HG02870 (cell line): Measurements from ENCODE around the gene RNF144A.

Source experiments
- ATAC-seq: cut with Tn5 transposase; IDR thresholded peaks from one replicate; pipeline ENCODE4 v1.9.1; 2021; ENCODE audit warnings: mild to moderate bottlenecking, moderate library complexity; ENCODE audit not compliant: unreplicated experiment

Gene RNF144A

DNA sequence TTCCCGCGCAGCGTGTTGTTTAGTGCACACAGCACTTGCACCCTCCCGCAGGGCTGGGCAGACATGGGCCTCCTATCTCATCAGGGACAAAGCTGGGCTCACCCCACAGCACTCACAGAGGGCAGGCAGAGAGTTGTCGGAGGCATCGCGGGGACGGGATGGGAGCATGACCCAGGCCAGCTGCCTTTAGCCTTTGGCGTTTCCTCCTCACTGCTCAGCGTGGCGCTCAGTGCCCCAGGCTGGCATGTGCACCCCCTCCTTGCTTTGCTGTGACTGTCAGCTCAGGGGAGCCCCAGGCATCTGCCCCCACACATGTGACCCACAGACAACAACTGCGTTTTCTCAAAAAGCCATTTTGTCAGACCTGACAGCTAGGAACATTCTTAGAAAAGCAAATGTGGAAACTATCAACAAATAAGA is 101.1 kb downstream of the RNF144A start:
- ATAC-seq: no peak

DNA sequence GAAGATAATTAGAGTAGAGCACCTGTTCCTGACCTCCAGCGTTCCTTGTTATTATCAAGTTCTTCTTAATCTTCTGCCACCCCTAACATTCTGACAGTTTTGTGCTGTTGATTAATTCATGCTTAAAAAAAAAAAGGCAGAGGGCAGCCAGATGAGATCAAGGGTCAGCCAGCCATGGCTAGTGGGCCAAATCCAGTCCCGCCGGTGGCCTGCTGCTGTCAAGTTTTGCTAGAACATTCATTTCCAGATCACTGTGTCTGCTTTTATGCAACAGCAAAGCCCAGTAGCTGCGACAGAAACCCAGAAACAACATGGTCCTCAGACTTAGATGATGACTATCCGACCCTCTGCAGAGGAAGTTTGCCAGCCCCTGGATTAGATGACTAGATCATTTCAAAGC is 101.6 kb downstream of the RNF144A start:
- ATAC-seq: no peak

DNA sequence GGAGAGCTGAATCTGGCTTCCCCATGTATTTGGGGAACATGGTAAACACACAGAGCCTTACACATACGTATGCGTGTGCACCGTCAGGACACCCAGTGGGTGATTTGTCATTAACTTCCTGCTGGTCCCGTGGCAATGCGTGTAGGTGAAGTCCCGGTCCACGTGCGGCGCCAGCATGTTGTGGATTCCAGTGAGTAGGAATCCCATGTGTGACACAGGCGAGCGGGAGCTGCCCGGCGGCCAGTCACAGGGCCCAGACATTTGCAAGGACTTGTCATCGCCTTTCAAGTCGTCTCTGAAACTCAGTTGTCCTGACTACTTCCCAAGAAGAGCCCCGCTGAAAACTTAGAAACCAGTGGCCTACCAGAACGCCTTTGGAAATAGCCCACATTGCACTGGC is 102.0 kb downstream of the RNF144A start:
- ATAC-seq: no peak

DNA sequence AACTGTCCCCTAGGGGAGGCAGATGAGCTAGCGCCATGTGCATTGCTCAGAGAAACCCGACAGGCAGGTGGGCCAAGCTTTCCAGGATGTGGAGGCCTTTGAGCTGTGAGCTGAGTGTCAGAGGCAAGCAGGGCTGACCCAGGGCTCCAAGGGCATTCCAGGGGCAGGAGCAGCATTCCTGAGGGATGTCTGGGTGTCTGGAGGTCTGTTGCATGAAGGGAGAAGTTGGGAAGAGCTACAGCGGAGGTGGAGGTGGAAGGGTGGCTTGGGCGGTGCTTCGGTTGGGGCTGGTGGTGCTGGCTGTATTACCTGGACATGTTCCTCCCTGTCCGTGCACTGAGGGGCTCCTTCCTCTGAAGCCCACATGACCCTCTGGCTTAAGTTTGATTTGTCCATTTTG is 102.8 kb downstream of the RNF144A start:
- no peak for ATAC-seq

- ATAC-seq: no peak
Measured at GRCh38 chr2:7020468-7020867, 103.3 kb downstream of the RNF144A start.

- ATAC-seq: no peak
Measured at GRCh38 chr2:7020939-7021470, 103.8 kb downstream of the RNF144A start.

DNA sequence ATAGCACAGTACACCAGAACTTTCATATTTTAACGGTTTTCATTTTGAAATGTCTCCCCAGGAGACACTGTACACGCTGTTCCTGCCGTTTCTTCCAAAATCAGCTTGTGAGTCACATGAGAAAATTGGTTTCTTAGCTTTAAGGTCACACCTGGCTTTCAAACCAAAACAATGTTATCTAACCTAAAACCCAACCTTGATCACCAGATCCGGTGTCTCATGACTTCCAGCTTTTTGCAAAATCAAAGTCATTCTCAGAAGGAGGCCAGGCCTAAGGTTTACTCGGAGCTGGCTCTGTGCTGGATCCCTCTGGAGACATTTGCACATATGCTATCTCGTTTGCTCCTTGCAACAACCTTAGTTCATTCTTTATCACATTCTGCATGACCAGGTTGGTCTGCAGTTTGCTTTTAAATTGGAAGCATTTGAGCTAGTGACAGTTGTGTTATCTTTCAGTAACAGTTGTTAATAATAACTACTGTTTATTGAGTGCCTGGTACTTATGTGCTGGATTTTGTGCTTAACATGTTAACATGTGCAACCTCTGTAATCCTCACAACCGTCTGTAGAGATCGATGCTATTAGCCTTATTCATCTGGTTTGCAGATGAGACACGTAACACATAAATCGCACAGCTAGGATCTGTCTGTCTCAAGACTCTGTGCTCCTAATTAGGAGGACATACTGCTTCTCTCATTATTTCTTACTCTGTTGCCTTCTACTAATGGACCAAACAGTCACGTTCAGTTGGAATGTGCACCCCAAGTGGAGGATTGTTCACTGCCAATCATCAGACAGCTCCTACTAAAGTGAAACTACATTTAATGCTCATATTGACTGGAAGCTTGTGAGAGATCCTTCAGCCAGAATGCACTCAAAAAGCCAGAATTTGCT is 105.5 kb downstream of the RNF144A start:
- ATAC-seq: no peak

DNA sequence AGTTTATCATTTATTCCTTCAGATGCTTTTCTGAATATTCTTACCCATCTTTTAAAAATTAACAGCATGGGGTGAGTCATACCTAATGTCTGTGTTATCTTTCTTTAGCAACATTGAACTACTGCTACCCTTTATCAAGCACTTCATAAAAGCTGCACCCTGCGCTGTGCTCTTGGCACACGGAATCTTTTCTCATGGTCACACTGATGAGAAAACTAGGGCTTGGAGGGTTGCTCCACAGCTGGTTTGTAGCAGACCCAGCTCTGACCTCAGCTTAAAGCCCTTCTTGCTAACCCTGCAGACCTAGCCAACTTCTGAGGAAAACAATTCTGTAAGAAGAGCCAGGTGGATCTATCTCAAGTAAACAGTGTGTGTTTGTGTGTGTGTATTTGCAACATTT is 106.3 kb downstream of the RNF144A start:
- ATAC-seq: no peak

DNA sequence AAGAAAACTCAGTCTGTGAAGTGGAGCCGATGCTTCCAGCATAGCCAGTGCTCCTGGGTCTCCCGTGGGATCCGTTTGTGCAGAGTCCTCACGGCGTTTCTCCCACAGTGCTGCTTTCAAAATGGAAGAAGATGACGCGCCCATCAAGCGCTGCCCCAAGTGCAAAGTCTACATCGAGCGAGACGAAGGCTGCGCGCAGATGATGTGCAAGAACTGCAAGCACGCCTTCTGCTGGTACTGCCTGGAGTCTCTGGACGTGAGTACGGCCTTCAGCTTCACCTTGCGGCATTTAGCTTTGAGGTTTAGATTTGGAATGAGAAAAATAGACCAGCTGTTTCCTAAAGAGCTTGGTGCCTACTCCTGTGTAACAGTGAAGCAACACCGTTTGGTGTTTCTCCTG is 107.0 kb downstream of the RNF144A start:
- no peak for ATAC-seq

DNA sequence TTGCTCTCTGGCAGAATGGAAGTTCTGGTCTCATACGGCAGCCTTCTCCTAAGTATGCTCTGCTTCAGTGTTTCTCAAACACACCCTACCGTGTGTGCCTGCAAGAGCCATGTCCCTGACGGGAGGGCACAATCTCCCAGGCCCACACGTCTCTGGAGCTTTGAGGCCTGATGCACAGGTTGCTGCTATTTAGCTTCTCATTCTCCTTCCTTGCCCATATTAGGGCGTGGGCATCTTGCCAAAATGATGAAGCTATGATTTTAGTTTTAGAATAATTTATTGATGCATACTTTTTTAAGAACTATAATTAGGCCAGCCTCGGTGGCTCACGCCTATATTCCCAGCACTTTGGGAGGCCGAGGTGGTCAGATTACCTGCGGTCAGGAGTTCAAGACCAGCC is 107.9 kb downstream of the RNF144A start:
- ATAC-seq: no peak

GRCh38 chr2:7026742-7027141 is 109.5 kb downstream of the RNF144A start:
- no peak for ATAC-seq

DNA sequence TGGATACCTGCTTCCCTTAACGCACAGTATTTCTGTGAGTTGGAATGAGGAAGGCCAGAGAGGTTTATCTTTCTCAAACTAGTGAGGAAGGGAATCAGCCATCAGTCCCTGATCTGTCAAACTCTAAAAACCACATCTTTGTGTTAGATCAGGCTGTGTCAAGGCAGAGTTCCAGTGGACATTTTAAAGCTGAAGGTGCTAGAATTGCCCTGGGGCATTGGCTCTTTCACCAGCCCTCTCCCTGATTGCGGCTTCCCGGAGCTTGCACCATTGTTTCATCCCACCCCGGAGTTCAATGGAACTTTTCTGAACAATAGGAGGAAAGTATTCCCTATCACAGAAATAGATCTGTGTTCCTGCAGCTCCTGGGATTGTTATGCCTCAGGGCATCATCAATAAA is 110.2 kb downstream of the RNF144A start:
- ATAC-seq: no peak

- ATAC-seq: no peak
Measured at GRCh38 chr2:7027956-7028655, 110.9 kb downstream of the RNF144A start.

- no peak for ATAC-seq
Measured at GRCh38 chr2:7028846-7029245, 111.6 kb downstream of the RNF144A start.

DNA sequence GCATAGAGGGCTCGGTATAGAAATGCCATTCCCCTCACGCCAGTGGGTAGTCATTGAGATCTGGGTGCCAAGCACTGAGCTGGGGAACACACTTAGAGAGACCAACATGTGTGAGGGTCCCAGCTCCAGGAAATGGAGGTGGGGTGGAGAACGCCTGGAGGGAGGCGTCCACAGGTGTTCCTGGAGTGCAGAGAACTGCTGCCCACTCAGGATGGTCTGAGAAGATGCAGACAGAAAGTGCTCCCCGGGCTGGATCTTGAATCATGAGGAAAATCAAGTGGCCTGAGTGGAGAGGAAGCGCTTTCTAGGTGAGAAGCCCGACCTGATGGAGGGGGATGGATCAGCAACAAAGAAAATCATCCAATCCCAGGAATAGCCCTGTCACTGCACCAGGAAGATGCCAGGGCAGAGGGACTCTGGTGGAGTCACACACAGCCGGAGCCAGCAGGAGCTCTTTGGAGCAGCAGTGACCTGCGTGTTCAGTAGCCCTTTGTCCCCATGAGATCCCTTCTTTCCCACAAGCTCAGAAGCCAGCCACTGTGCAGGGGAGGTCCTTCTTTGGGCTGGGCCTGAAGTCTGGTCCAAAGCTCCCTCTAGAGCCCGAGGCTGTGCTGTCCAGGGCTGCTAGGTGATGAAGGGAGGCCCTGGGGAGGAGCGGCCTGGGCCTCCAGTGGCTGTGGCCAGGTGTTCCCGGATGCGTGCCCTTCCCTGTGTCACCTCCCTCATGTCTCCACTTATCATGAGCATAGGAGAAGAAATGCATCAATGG is 112.3 kb downstream of the RNF144A start:
- ATAC-seq: no peak

DNA sequence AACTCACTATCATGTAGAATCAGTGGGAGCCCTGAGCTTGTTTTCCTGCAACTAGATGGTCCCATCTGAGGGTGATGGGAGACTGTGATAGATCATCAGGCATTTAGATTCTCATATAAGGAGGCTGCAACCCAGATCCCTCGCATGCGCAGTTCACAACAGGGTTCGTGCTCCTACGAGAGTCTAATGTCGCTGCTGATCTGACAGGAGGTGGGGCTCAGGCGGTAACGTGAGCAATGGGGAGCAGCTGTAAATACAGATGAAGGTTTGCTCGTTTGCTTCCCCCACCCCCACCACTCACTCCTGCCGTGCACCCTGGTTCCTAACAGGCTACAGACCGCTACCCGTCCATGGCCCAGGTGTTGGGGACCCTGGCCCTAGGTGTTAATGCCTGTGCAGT is 113.6 kb downstream of the RNF144A start:
- ATAC-seq: no peak

DNA sequence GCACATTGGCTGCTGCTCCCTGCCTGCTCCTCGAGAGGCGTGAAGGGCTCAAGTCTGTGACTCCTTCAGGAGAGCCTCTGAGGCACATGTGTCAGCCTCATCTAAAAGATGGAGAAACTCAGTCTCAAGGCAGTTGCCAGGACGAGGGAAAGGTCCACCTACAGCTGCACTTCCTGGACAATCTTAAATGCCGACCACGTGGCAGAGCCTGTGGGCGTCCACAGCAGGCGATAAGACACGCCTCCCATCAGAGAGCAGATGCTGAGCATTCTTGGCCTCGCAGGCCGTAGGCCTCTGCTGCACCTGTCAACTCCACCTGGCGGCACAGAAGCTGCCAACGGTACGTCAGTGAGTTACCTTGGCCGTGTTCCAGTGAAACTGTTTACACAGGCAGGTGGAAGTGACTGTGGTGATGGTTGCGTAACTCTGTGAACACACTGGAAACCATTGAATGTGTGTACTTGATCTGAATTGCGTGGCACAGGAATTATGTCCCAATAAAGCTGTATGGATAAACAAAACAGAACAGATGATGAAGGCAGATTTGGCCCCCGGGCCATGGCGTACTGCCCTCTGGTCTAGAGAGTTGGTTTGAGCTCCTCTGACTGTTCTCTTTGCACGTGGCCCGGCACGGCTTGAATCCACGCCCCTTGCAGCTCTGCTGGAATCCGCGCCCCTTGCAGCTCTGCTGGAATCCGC is 114.5 kb downstream of the RNF144A start:
- peak; percentile 64 for ATAC-seq

- no peak for ATAC-seq
Measured at GRCh38 chr2:7032371-7032770, 115.2 kb downstream of the RNF144A start.

- no peak for ATAC-seq
Measured at GRCh38 chr2:7033136-7033960, 116.1 kb downstream of the RNF144A start.

- no peak for ATAC-seq
Measured at GRCh38 chr2:7034303-7034702, 117.1 kb downstream of the RNF144A start.
